Measurements from ENCODE around the gene NLGN1. TPM values are rescaled to one million over a fixed set of nuclear protein-coding genes. Genes with fewer than 3 reads are reported as not detected.

The NLGN1 gene
- total RNA-seq, 1 donor from 2014 or later, result 3.9 TPM

DNA sequence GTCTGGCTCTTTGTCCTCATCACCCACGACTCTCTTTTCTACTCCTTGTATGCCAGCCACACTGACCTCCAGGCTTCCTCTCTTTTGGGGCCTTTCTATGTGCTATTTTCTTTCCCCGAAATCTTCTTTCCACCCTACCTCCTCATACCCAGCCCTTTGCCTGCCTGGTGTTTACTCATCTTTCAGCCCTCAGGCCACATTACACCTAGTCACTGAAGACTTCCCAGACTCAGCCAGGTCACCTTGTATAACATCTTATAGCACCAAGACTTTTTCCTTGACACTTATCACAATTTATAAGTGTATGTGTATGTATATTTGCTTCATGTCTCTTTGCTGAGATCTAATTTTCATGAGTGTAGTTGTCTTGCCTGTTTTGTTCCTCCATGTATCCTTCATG lies 396.4 kb downstream of the NLGN1 start:
- no peak for DNase-seq
- TF ChIP-seq, protein P1, sequence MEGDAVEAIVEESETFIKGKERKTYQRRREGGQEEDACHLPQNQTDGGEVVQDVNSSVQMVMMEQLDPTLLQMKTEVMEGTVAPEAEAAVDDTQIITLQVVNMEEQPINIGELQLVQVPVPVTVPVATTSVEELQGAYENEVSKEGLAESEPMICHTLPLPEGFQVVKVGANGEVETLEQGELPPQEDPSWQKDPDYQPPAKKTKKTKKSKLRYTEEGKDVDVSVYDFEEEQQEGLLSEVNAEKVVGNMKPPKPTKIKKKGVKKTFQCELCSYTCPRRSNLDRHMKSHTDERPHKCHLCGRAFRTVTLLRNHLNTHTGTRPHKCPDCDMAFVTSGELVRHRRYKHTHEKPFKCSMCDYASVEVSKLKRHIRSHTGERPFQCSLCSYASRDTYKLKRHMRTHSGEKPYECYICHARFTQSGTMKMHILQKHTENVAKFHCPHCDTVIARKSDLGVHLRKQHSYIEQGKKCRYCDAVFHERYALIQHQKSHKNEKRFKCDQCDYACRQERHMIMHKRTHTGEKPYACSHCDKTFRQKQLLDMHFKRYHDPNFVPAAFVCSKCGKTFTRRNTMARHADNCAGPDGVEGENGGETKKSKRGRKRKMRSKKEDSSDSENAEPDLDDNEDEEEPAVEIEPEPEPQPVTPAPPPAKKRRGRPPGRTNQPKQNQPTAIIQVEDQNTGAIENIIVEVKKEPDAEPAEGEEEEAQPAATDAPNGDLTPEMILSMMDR (IDR thresholded peaks at IDR 0.05), result no peak
- intact Hi-C loops (cut with DNase I), result no loop called here
- H3K9me3 ChIP-seq, result no peaks in the 10 kb centered on the region
- no peaks in the 10 kb centered on the region for H3K27me3 ChIP-seq (ENCODE audit: low read depth)
- H3K36me3 ChIP-seq, result no peaks in the 10 kb centered on the region
- no peak overlapping the region for H3K27ac ChIP-seq
- no peaks in the 10 kb centered on the region for H3K4me1 ChIP-seq
- ATAC-seq, result no peak
- no peak overlapping the region for H3K4me3 ChIP-seq

DNA sequence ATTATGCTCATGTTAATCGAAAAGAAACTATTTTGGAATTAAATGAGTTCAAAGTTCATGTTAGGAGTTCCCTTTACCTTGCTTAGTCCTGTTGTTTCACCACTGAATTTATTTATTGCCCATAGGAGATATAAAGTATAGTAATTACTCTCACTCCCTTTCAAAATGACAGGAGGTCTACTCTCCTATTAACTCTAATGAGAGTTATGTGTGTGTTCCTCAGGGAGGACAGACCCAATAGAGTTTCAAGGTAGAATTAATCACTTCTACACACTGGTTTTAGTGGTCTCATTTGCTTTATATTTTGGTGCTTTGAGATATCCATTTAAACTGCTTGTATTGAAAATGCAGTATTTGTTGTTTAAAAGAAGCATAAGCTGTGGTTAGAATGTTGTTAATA lies 398.9 kb downstream of the NLGN1 start:
- Histone ChIP-seq H3K4me1 (no peaks in the 10 kb centered on the region), H3K27me3 (ENCODE audit: low read depth) (no peaks in the 10 kb centered on the region), H3K4me3 (no peak overlapping the region), H3K27ac (no peak overlapping the region), H3K9me3 (no peaks in the 10 kb centered on the region), H3K36me3 (no peaks in the 10 kb centered on the region)
- TF ChIP-seq, protein P1 (IDR thresholded peaks at IDR 0.05), result no peak
- intact Hi-C loops (cut with DNase I), result no loop called here
- DNase-seq (no peak), ATAC-seq (no peak)

DNA sequence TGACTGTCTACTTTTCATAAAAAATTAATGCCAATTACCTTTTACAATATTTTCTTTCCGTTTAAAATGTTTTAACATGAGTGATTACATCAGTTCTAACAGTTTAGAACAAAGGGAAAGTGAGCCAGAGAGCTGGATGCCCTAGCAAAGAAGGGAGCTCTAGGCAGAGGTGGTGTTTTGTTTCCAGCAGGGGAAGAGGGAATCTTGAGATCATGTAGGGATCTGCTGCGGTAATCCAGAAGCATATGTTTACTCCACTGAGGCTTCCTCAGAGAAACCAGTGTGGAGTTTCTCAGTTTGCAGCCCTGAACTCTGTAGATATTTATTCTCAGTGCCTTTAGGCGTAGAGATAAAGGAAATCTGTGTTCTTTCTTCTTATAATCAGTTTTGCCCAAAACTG lies 399.3 kb downstream of the NLGN1 start:
- TF ChIP-seq, protein P1 (IDR thresholded peaks at IDR 0.05), result no peak
- H3K9me3 ChIP-seq, result no peaks in the 10 kb centered on the region
- ATAC-seq (no peak), DNase-seq (no peak)
- no peaks in the 10 kb centered on the region for H3K27me3 ChIP-seq (ENCODE audit: low read depth)
- no peak overlapping the region for H3K4me3 ChIP-seq
- H3K36me3 ChIP-seq, result no peaks in the 10 kb centered on the region
- no peaks in the 10 kb centered on the region for H3K4me1 ChIP-seq
- intact Hi-C loops (cut with DNase I), result no loop called here
- H3K27ac ChIP-seq, result no peak overlapping the region

DNA sequence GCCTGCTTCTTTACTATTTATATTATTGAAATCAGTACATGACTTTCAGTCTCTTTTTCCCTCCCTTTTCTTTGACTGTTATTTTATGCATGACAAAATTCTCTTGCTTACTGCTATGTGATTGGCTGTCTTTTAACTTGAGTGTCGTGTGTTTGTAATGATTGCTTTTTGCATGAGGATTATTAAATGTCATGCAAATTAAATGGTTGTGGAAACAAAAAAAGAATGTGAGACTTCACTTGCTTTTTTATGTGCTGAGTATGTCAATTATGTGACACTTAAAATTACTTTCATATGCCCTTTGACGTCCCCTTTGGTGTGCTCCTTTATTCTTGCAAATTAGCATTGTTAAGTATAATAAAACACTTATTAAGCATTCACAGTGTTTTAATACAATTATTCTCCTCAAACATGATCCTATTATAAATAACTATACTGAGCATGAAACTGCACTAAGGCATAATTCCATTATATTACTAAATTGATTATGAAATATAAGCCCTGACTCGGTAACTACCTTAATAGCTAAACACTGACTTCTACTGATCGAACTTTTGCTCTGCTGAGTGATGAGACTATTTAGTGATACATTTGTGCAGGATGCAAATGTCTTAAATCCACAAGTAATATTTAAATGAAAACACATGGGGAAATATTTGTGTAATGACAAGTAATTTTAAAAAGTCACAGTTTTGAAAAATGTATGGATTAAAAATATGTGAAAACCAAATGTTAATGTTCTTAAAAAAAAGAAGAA lies 401.7 kb downstream of the NLGN1 start:
- intact Hi-C loops (cut with DNase I), result no loop called here
- no peak for DNase-seq
- H3K36me3 ChIP-seq, result no peaks in the 10 kb centered on the region
- H3K27ac ChIP-seq, result no peak overlapping the region
- TF ChIP-seq, protein P1 (IDR thresholded peaks at IDR 0.05), result no peak
- no peak for ATAC-seq
- H3K4me3 ChIP-seq, result no peak overlapping the region
- no peaks in the 10 kb centered on the region for H3K4me1 ChIP-seq
- H3K9me3 ChIP-seq, result no peaks in the 10 kb centered on the region
- no peaks in the 10 kb centered on the region for H3K27me3 ChIP-seq (ENCODE audit: low read depth)

DNA sequence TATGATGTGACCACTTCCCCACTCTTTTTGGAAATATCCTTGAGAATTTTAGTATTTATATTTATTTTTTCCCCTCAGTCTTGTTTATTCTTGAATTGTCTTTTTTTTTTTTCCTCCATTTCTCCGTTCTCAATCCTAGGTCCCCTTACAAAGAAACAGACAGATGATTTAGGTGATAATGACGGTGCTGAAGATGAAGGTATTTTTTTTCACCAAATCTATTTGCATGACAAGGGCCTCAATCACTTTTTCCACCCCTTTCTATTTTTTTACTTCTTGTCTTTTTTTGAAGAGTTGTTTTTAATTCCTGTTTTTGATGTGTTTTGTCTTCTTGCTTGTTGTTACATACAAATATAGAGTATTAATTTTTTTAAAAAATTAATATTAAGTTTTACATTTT lies 402.6 kb downstream of the NLGN1 start:
- Histone ChIP-seq H3K4me3 (no peak overlapping the region), H3K36me3 (no peaks in the 10 kb centered on the region), H3K27me3 (ENCODE audit: low read depth) (no peaks in the 10 kb centered on the region), H3K4me1 (no peaks in the 10 kb centered on the region), H3K27ac (no peak overlapping the region), H3K9me3 (no peaks in the 10 kb centered on the region)
- DNase-seq, result no peak
- intact Hi-C loops (cut with DNase I), result no loop called here
- TF ChIP-seq, protein P1 (IDR thresholded peaks at IDR 0.05), result no peak
- ATAC-seq, result no peak

Data from lower lobe of right lung (tissue), 2 donors.